Measurements from ENCODE around the gene RTL10.

RTL10 gene

GRCh38 chr22:19811211-19811621 lies 43.5 kb downstream of the RTL10 start:
- Histone ChIP-seq H3K9me3 (no peaks in the 10 kb centered on the region), H3K4me3 (ENCODE audit: low read depth, low read length) (no peak overlapping the region), H3K4me1 (peaks cover 18% of the 10 kb centered on the region), H3K36me3 (no peaks in the 10 kb centered on the region), H3K27me3 (no peaks in the 10 kb centered on the region)
- TF ChIP-seq CTCF (IDR thresholded peaks at IDR 0.05; ENCODE audit: low read depth, low read length) = no peak
- no peak for DNase-seq

GRCh38 chr22:19810381-19811201 lies 44.1 kb downstream of the RTL10 start:
- H3K9me3 ChIP-seq = no peaks in the 10 kb centered on the region
- H3K4me1 ChIP-seq = peaks cover 20% of the 10 kb centered on the region
- TF ChIP-seq CTCF (IDR thresholded peaks at IDR 0.05; ENCODE audit: low read depth, low read length) = no peak
- H3K36me3 ChIP-seq = no peaks in the 10 kb centered on the region
- DNase-seq = no peak
- H3K27me3 ChIP-seq = no peaks in the 10 kb centered on the region
- no peak overlapping the region for H3K4me3 ChIP-seq (ENCODE audit: low read depth, low read length)

GRCh38 chr22:19809741-19810140 lies 44.9 kb downstream of the RTL10 start:
- DNase-seq = no peak
- H3K4me3 ChIP-seq (ENCODE audit: low read depth, low read length) = no peak overlapping the region

GRCh38 chr22:19808873-19809478 lies 45.7 kb downstream of the RTL10 start:
- Histone ChIP-seq H3K36me3 (no peaks in the 10 kb centered on the region), H3K4me1 (peaks cover 20% of the 10 kb centered on the region), H3K9me3 (no peaks in the 10 kb centered on the region), H3K4me3 (ENCODE audit: low read depth, low read length) (no peak overlapping the region), H3K27me3 (no peaks in the 10 kb centered on the region)
- no peak for DNase-seq
- no peak for TF ChIP-seq CTCF (IDR thresholded peaks at IDR 0.05; ENCODE audit: low read depth, low read length)

More at GRCh38 chr22:19809741-19810140, 44.9 kb downstream of the RTL10 start:
- Histone ChIP-seq H3K9me3 (no peaks in the 10 kb centered on the region), H3K27me3 (no peaks in the 10 kb centered on the region), H3K4me1 (peaks cover 20% of the 10 kb centered on the region), H3K36me3 (no peaks in the 10 kb centered on the region)
- no peak for TF ChIP-seq CTCF (IDR thresholded peaks at IDR 0.05; ENCODE audit: low read depth, low read length)

- H3K4me3 ChIP-seq (ENCODE audit: low read depth, low read length) = no peak overlapping the region
- no peaks in the 10 kb centered on the region for H3K9me3 ChIP-seq
- no peaks in the 10 kb centered on the region for H3K36me3 ChIP-seq
- TF ChIP-seq CTCF (IDR thresholded peaks at IDR 0.05; ENCODE audit: low read depth, low read length) = no peak
- H3K27me3 ChIP-seq = no peaks in the 10 kb centered on the region
- no peak for DNase-seq
- H3K4me1 ChIP-seq = peaks cover 20% of the 10 kb centered on the region
These were observed 46.5 kb downstream of the RTL10 start for GRCh38 chr22:19807914-19808872.
